ENCODE measurements around the gene DNPEP.

DNPEP gene

GRCh38 chr2:219405451-219405850 is 17.7 kb upstream of the DNPEP start:
- peak; percentile 3 for TF ChIP-seq CTCF (IDR thresholded peaks at IDR 0.05; ENCODE audit: insufficient read depth, low read length, poor library complexity, severe bottlenecking)
- H3K36me3 ChIP-seq (ENCODE audit: control insufficient read depth, insufficient read depth, low read length) = no peaks in the 10 kb centered on the region
- no peak for DNase-seq (ENCODE audit: extremely low read depth, insufficient read length)
- no peak overlapping the region for H3K4me3 ChIP-seq (replicated peaks; ENCODE audit: low read depth, low read length)
- H3K27me3 ChIP-seq (replicated peaks; ENCODE audit: control insufficient read depth, insufficient read depth, low read length) = no peaks in the 10 kb centered on the region; the same call in 1 of the 2 replicates

- TF ChIP-seq CTCF (IDR thresholded peaks at IDR 0.05; ENCODE audit: insufficient read depth, low read length, poor library complexity, severe bottlenecking) = no peak
- H3K27me3 ChIP-seq (replicated peaks; ENCODE audit: control insufficient read depth, insufficient read depth, low read length) = no peaks in the 10 kb centered on the region; the same call in 1 of the 2 replicates
- DNase-seq (ENCODE audit: extremely low read depth, insufficient read length) = no peak
- H3K36me3 ChIP-seq (ENCODE audit: control insufficient read depth, insufficient read depth, low read length) = no peaks in the 10 kb centered on the region
- no peak overlapping the region for H3K4me3 ChIP-seq (replicated peaks; ENCODE audit: low read depth, low read length)
These were observed 17.2 kb upstream of the DNPEP start for GRCh38 chr2:219404954-219405353.

GRCh38 chr2:219404291-219404910 is 16.7 kb upstream of the DNPEP start:
- H3K27me3 ChIP-seq (replicated peaks; ENCODE audit: control insufficient read depth, insufficient read depth, low read length) = no peaks in the 10 kb centered on the region; the same call in 1 of the 2 replicates
- no peak for TF ChIP-seq CTCF (IDR thresholded peaks at IDR 0.05; ENCODE audit: insufficient read depth, low read length, poor library complexity, severe bottlenecking)
- no peaks in the 10 kb centered on the region for H3K36me3 ChIP-seq (ENCODE audit: control insufficient read depth, insufficient read depth, low read length)
- no peak for DNase-seq (ENCODE audit: extremely low read depth, insufficient read length)
- H3K4me3 ChIP-seq (replicated peaks; ENCODE audit: low read depth, low read length) = no peak overlapping the region

- no peaks in the 10 kb centered on the region; the same call in 1 of the 2 replicates for H3K27me3 ChIP-seq (replicated peaks; ENCODE audit: control insufficient read depth, insufficient read depth, low read length)
- H3K36me3 ChIP-seq (ENCODE audit: control insufficient read depth, insufficient read depth, low read length) = no peaks in the 10 kb centered on the region
- no peak for DNase-seq (ENCODE audit: extremely low read depth, insufficient read length)
- TF ChIP-seq CTCF (IDR thresholded peaks at IDR 0.05; ENCODE audit: insufficient read depth, low read length, poor library complexity, severe bottlenecking) = no peak
- no peak overlapping the region for H3K4me3 ChIP-seq (replicated peaks; ENCODE audit: low read depth, low read length)
These were observed 16.1 kb upstream of the DNPEP start for GRCh38 chr2:219403861-219404260.

GRCh38 chr2:219402665-219403515 is 15.2 kb upstream of the DNPEP start:
- Histone ChIP-seq H3K4me3 (replicated peaks; ENCODE audit: low read depth, low read length) (no peak overlapping the region), H3K27me3 (replicated peaks; ENCODE audit: control insufficient read depth, insufficient read depth, low read length) (no peaks in the 10 kb centered on the region; the same call in 1 of the 2 replicates), H3K36me3 (ENCODE audit: control insufficient read depth, insufficient read depth, low read length) (no peaks in the 10 kb centered on the region)
- no peak for DNase-seq (ENCODE audit: extremely low read depth, insufficient read length)
- TF ChIP-seq CTCF (IDR thresholded peaks at IDR 0.05; ENCODE audit: insufficient read depth, low read length, poor library complexity, severe bottlenecking) = peak; percentile 86

All from GM06990 (cell line).